ENCODE measurements around the gene TLE4.

- no peak for TF ChIP-seq CTCF (IDR thresholded peaks at IDR 0.05)
- TF ChIP-seq POLR2A (IDR thresholded peaks at IDR 0.05), result no peak
- no peak for TF ChIP-seq POLR2AphosphoS5 (IDR thresholded peaks at IDR 0.05)
These were observed 79.6 kb downstream of the TLE4 start for GRCh38 chr9:79651251-79651795.

Measured in breast epithelium (tissue), 3 donors.